ENCODE results near the gene TCF4.
"Not testable (repeated sequence)": the region's sequence is repeated elsewhere in the genome, so short reads cannot be mapped to it uniquely, and the experiment has no call there.

The TCF4 gene

DNA sequence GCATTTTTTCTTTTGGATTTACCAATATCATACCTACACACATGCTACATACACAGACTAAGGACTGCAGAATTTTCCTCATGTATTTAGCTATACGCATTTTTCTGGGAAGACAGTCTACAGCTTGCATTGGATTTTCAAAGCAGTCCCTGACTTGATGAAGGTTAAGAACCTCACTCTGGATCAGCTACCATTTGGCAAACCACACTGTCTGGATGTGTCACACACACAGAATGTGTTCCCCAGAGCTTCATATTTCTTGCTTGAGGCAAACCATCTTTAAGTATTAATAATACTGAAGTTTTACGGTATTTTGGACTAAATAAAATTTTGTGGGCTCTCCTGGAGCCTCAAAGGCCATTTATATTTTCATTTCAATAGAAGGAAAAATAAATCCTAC lies 102.3 kb downstream of the TCF4 start:
- Mint-ChIP-seq H3K4me3 (no peak overlapping the region), H3K9me3 (no peaks in the 10 kb centered on the region), H3K4me1 (peaks cover 9% of the 10 kb centered on the region), H3K27ac (no peak overlapping the region), H3K36me3 (no peaks in the 10 kb centered on the region)
- no peak for DNase-seq (ENCODE audit: low spot score in 2 of 2)
- ATAC-seq: no peak

DNA sequence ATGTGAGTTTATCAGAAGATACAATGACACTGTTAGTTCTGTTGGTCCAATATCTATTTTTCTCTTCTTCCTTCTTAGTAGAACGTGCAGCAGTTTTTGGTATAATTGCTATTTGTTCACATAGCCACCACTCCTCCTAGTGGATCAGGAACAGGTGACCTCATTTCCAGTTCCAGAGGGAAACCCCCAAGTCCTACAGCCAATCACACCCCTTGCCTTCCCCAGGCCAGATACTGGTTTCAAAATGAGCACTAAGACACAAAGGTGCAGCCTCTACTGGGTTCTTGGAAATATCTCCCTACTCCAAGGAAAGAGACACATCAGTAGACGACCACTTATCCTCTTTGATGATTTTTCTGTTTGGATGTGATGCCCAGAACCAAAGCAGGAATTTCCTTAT lies 103.2 kb downstream of the TCF4 start:
- Mint-ChIP-seq H3K36me3 (no peaks in the 10 kb centered on the region), H3K4me3 (no peak overlapping the region), H3K9me3 (no peaks in the 10 kb centered on the region), H3K27ac (no peak overlapping the region), H3K4me1 (peaks cover 8% of the 10 kb centered on the region)
- ATAC-seq (no peak), DNase-seq (ENCODE audit: low spot score in 2 of 2) (no peak)

DNA sequence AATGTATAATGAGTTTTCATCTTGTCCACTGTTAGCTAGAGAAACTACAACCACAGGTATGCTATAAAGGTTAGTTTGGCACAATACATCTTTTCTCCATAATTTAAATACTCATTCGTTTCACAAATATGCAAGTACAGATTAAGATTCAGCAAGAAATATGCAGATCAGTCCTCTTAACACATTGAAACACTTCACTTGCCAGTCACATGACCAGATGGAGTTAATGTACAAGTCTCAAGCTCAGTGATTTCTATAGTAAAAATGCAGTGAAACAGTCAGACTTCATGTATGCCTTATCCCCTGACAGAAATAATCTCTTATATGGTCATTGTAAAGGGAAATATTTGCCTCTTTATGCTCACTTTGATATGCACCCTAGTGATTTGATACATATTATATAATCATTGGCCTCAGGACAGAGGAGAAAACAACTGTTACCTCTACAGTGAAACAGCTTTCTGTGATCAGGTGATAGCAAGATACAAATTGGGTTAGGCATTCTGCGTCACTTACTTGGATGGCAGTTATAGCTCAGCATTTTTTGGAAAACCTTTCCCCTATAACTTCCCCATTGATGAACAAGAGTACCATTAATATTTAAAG lies 104.6 kb downstream of the TCF4 start:
- no peaks in the 10 kb centered on the region for H3K36me3 Mint-ChIP-seq
- no peaks in the 10 kb centered on the region for H3K4me1 Mint-ChIP-seq
- no peak overlapping the region for H3K4me3 Mint-ChIP-seq
- no peak for DNase-seq (ENCODE audit: low spot score in 2 of 2)
- no peak for ATAC-seq
- no peaks in the 10 kb centered on the region for H3K9me3 Mint-ChIP-seq
- no peak overlapping the region for H3K27ac Mint-ChIP-seq

DNA sequence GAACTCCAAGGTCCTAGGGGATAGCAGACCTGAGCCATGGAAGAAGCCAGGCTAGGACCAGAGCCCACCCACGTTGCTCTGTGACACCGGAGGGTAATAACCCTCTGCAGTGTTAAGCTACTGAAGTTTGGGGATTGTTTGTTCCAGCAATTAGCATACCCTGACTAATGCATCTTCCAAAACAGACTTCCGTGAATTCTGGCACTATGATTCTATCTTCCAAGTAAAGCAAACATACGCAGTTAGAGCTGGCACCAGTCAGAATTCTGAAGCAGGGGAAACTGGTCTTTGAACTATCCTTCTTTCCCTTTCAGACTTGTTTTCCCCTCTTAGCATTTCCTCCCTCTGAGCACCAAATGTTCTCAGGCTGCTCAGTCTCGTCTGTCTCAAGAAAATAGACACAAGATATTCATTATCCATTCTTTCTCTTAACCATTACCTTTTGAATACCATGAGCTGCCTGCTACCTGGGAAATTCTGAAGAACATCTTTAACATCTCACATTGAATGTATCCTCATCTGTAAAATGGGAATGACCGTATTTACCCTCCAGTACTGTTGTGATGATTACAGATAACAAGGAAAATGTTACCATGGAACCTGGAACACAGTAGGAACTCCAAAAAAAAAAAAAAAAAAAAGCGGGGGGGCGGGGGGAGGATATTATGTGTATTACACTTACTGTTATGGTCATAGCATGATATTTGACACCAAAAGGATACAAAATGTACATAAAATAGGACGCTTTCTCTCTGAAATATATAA lies 108.2 kb downstream of the TCF4 start:
- no peaks in the 10 kb centered on the region for H3K9me3 Mint-ChIP-seq
- H3K4me3 Mint-ChIP-seq: no peak overlapping the region
- H3K4me1 Mint-ChIP-seq: peaks cover 14% of the 10 kb centered on the region
- no peak for ATAC-seq
- DNase-seq (ENCODE audit: low spot score in 2 of 2): no peak
- H3K27ac Mint-ChIP-seq: no peak overlapping the region
- no peaks in the 10 kb centered on the region for H3K36me3 Mint-ChIP-seq

DNA sequence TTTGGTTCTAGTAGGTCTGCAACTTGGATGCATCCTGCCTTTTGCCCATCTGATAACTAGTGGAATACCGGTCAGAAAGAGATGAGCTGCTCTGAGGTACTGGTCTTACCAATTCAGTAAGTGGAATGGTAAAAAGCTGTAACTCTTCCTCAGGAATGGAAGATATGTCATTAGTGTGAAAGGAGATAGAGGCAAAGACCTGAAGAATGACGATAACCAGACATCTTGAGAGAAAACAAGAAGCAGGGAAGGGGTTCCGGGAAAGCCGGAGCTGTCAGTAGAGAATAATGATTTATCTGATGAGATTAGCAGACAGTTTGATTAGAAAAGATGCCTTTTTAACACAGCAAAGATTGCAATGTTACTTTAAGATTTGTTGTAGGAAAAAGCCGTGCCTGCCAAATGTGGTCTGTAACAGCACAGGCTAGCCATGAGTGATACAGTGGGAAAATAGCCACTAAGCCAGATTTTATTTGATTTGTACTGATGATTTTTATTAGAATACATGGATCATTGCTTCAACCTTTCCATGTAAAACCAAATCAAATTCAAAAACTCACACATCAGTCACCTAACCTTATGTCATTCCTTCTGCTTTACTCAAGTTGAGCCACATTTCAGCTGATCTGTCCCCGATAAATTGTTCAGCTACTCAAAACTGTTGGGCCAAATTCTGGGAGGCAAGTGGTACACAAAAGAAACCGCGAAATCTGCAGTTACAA lies 110.0 kb downstream of the TCF4 start:
- H3K4me1 Mint-ChIP-seq: peaks cover 14% of the 10 kb centered on the region

DNA sequence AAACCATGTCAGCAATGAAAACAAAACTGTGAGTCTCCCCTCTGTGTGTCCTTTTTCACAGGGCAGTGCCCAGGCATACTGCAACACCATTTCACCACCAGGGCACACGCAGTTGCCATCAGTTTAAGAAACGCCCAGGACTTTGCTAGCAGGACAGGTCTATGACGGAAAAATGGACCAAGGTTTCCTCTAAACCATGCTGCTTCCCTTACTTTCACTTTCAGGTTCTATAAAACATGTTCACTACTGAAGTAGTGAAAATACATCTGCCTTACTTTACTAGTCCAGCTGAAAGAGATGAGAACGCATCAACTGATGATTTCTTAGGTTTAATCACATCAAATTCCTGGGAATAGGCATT lies 110.5 kb downstream of the TCF4 start:
- Mint-ChIP-seq H3K4me1 (peaks cover 14% of the 10 kb centered on the region), H3K27ac (peak overlapping the region; percentile 75), H3K36me3 (no peaks in the 10 kb centered on the region), H3K9me3 (no peaks in the 10 kb centered on the region), H3K4me3 (peak overlapping the region; percentile 57)
- no peak for DNase-seq (ENCODE audit: low spot score in 2 of 2)
- peak; percentile 67 for ATAC-seq

More for the DNA sequence above, 110.0 kb downstream of the TCF4 start:
- H3K27ac Mint-ChIP-seq: peak overlapping the region; percentile 75
- ATAC-seq (no peak), DNase-seq (ENCODE audit: low spot score in 2 of 2) (no peak)
- H3K4me3 Mint-ChIP-seq: peak overlapping the region; percentile 57
- no peaks in the 10 kb centered on the region for H3K9me3 Mint-ChIP-seq
- no peaks in the 10 kb centered on the region for H3K36me3 Mint-ChIP-seq

DNA sequence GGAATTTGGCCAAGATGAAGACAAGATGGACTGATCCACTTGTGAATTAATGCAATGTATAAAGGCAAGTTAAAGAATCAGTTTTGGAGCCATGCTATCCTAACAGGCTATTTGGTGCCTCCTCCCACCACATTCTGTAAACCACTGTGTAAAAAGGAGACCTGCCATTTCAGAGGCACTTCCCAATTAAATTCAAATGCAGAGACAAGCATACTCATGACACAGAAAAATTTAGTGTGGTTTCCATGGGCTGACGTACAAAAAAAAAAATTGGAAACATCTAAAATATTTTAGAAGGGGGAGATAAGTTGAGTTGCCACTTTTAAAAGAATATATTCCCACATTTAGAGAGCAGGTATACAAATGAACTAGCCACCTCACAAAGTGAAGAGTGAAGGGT lies 112.1 kb downstream of the TCF4 start:
- no peaks in the 10 kb centered on the region for H3K36me3 Mint-ChIP-seq
- no peaks in the 10 kb centered on the region for H3K9me3 Mint-ChIP-seq
- no peak overlapping the region for H3K4me3 Mint-ChIP-seq
- ATAC-seq (no peak), DNase-seq (ENCODE audit: low spot score in 2 of 2) (no peak)
- peaks cover 14% of the 10 kb centered on the region for H3K4me1 Mint-ChIP-seq
- H3K27ac Mint-ChIP-seq: no peak overlapping the region

DNA sequence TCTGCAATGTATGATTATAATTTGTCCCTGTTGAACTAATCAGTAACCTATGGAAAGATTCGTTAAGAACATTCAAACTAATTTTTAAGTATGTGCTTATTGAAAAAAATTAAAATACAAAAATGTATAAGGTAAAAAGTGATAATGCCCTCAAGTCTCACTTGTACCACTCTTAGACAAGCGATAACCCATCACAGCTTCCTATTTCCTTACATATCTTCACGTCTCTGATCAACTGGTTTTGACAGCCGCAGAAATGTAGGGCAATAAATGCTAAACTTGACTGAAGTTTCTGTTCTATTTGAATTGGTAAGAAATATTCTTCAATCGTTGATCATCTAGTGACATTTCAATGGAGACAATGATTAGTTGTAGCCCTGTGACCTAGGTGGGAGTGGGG lies 112.5 kb downstream of the TCF4 start:
- no peak for ATAC-seq

DNA sequence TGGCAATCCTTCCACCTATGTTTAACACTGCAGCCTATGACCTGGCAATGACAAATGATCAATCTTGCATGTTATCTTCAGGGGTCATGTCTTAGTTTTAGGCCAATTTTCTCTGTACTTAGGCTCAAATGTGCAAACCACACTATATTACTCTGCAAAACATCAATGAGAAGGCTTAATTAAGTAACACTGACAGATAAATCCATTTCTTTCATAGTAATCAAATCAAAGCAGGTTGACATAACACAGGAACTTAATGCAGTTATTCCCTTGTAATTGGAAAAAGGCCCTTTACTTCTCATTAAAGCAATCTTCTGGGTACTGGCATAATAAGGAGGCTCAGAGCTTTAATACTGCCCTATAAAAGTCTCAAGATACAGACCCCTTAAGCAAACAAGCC lies 114.4 kb downstream of the TCF4 start:
- Mint-ChIP-seq H3K9me3 (no peaks in the 10 kb centered on the region), H3K4me1 (peaks cover 14% of the 10 kb centered on the region), H3K27ac (no peak overlapping the region), H3K4me3 (no peak overlapping the region), H3K36me3 (no peaks in the 10 kb centered on the region)
- no peak for DNase-seq (ENCODE audit: low spot score in 2 of 2)
- no peak for ATAC-seq

More for the DNA sequence above, 112.5 kb downstream of the TCF4 start:
- Mint-ChIP-seq H3K27ac (no peak overlapping the region), H3K9me3 (no peaks in the 10 kb centered on the region), H3K4me1 (peaks cover 14% of the 10 kb centered on the region), H3K36me3 (no peaks in the 10 kb centered on the region), H3K4me3 (no peak overlapping the region)
- DNase-seq (ENCODE audit: low spot score in 2 of 2): no peak

DNA sequence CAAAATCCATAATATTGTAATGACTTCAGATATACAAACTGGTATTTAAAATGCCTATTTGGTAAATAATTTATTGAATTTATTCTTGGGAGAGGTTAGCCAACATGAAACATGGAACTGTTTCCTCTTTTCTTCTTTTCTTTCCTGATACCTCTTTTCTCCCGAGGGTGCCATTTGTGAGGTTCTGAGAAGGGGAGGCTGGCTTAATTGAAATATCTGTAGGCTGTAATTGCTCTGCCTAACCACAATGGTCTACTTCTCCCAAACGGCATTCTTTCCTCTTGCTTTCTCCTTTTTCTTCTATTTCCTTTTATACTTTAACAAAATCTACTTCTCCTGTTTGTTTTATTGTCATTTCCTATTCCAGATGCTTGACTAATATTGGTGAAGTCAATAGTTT lies 114.9 kb downstream of the TCF4 start:
- Mint-ChIP-seq H3K4me1 (peaks cover 14% of the 10 kb centered on the region), H3K27ac (no peak overlapping the region), H3K4me3 (no peak overlapping the region), H3K9me3 (no peaks in the 10 kb centered on the region), H3K36me3 (no peaks in the 10 kb centered on the region)
- ATAC-seq: no peak
- no peak for DNase-seq (ENCODE audit: low spot score in 2 of 2)

DNA sequence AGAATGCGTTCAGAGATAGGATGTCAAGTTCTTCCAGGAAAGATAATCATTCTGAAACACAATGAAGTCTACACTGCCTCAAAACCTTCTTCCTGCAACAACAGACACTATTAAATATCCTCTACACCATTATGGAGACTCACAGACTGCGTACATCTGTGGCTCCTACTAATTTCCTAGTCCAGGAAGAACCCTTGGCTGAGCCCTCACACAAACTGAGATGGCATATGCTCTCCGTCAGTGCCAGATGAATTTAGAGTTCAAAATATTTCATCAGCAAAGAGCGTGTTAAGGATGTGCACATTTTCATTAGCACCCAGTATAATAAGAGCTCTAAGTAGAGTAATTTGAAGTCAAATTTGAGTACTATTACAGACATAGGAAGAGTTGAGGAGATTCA lies 117.2 kb downstream of the TCF4 start:
- ATAC-seq (no peak), DNase-seq (ENCODE audit: low spot score in 2 of 2) (no peak)
- Mint-ChIP-seq H3K4me3 (no peak overlapping the region), H3K27ac (no peak overlapping the region), H3K4me1 (no peaks in the 10 kb centered on the region), H3K9me3 (no peaks in the 10 kb centered on the region), H3K36me3 (no peaks in the 10 kb centered on the region)

DNA sequence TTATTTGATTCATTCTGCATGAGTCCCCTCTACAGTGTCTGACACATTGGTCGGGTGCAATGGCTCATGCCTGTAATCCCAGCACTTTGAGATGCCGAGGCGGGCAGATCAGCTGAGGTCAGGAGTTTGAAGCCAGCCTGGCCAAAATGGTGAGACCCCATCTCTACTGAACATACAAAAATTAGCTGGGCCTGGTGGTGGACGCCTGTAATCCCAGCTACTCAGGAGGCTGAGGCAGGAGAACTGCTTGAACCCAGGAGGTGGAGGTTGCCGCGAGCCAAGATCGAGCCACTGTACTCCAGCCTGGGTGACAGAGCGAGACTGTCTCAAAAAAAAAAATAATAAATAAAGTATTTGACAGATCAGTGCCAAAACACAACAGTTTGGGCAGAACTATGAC lies 118.9 kb downstream of the TCF4 start:
- H3K27ac Mint-ChIP-seq; H3K36me3 Mint-ChIP-seq; H3K4me3 Mint-ChIP-seq; H3K4me1 Mint-ChIP-seq; DNase-seq (ENCODE audit: low spot score in 2 of 2); ATAC-seq; H3K9me3 Mint-ChIP-seq: not testable (repeated sequence)

DNA sequence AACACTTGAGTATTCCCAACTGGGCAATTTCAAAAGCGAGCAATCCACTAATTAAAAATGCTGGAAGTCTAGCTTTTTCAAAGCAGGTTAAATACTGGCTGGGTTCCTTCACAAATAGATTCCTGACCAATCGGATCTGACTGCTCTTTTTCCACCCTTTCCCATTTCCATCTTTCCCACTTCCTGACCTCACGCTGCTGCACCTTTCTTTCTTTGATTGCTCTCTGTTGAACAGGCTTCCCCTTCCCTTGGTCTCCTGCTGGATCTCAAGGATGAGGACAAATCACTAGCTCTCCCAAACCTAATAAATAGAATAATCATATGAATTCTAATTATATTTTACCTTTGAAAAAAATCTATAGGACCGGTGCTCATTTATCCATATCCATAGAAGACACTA lies 121.2 kb downstream of the TCF4 start:
- Mint-ChIP-seq H3K4me3 (no peak overlapping the region), H3K36me3 (no peaks in the 10 kb centered on the region), H3K9me3 (no peaks in the 10 kb centered on the region), H3K27ac (no peak overlapping the region), H3K4me1 (no peaks in the 10 kb centered on the region)
- DNase-seq (ENCODE audit: low spot score in 2 of 2) (no peak), ATAC-seq (no peak)

DNA sequence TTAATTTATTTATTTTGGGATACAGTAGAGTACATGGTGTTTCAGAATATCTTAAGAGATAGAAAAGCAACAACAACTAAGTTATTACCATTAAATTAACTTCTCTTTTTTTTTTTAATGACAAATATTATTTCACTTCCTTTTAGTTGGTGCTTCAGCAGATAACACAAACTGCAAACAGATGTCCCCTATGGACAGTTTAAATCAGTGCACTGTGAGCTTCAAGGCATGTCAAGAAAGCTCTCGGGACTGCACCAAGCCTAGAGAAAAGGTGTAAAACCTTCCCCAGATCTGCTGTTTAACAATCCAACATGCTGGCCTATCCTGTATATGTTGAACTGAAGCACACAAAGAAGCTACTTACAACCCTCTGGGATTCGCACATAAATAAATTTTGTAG lies 122.7 kb downstream of the TCF4 start:
- ATAC-seq (no peak), DNase-seq (ENCODE audit: low spot score in 2 of 2) (no peak)
- Mint-ChIP-seq H3K4me3 (no peak overlapping the region), H3K9me3 (no peaks in the 10 kb centered on the region), H3K36me3 (no peaks in the 10 kb centered on the region), H3K27ac (no peak overlapping the region), H3K4me1 (no peaks in the 10 kb centered on the region)

DNA sequence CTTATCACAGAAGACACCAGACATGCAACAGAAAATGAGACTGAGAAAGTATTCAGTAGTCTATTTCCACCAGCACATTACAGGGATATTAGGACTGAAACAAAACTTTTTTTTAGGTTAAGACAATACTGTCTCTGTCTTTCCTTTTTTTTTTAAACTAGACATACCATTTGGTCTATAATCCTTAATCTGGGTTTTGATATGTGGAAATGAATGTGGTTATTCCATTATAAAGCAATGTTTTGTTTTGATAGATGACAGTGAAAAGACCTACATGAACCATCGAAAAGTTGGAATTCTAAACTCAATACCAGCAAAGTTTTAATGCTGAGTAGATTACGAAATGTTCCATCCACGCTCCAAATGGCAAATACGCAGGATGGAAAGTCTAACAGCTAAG lies 123.4 kb downstream of the TCF4 start:
- DNase-seq (ENCODE audit: low spot score in 2 of 2) (no peak), ATAC-seq (no peak)
- Mint-ChIP-seq H3K4me1 (no peaks in the 10 kb centered on the region), H3K36me3 (no peaks in the 10 kb centered on the region), H3K27ac (no peak overlapping the region), H3K9me3 (no peaks in the 10 kb centered on the region), H3K4me3 (no peak overlapping the region)

DNA sequence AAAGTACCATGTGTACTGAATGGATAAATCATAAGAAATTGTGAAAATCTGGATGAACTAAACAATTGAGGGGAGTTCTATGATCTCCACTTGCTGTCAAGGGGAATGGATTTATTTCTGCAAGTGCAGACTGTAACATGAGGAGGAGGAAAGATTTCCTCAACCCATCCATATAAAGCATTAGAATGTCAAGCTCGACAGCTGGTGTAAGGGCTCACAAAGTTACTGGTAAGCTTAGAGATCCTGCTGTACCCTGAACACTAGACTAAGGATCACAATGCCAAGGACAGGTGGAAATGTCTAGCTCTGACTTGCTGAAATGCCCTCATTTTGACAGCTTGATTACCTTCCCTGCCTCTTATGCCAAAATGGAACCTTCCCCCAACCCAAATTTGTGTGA lies 125.3 kb downstream of the TCF4 start:
- no peak for DNase-seq (ENCODE audit: low spot score in 2 of 2)
- no peaks in the 10 kb centered on the region for H3K9me3 Mint-ChIP-seq

More for the DNA sequence above, 125.3 kb downstream of the TCF4 start:
- no peak for ATAC-seq
- Mint-ChIP-seq H3K4me1 (no peaks in the 10 kb centered on the region), H3K4me3 (no peak overlapping the region), H3K36me3 (no peaks in the 10 kb centered on the region), H3K27ac (no peak overlapping the region)

Data from stimulated activated effector memory CD8-positive, alpha-beta T cell treated with anti-CD3 and anti-CD28 coated beads, Interleukin-12 subunit alpha, Interleukin-12 subunit beta, amount 100 ng/mL, for 72 hours (primary cell).